IMR-90 (cell line): Measurements from ENCODE around the gene SPATA2L. TPM values are rescaled to one million over a fixed set of nuclear protein-coding genes. Genes with fewer than 3 reads are reported as not detected.

Experiments
- ATAC-seq: fragments of 200-7000 bp; cut with Tn5 transposase; 2 replicates; pipeline ENCODE4 v1.9.1; 2020; ENCODE audit warnings: low read depth, mild to moderate bottlenecking, moderate library complexity
- BruUV-seq: library from RNA; stranded (reverse); fragments of 400-500 nt; replicated peaks from 2 replicates; lab custom pipeline; 2021; lab: Mats Ljungman, UMichigan
- CTCF ChIA-PET: fragments of 300-600 bp; formaldehyde crosslinking; extraction: SDS; loops from one replicate; lab custom pipeline; 2021; ENCODE audit warnings: antibody characterized with exemption; lab: Yijun Ruan, JAX
- POLR2A ChIA-PET: fragments of 300-600 bp; sonication (Branson Sonifier 250); formaldehyde crosslinking; loops from one replicate; lab custom pipeline; 2022; ENCODE audit warnings: antibody characterized with exemption; ENCODE audit not compliant: unreplicated experiment; lab: Charles Lee
- DNase-seq: peaks from one replicate; pipeline ENCODE4 v3.0.0; 2013
- H2AFZ ChIP-seq: replicated peaks from 2 replicates; pipeline ENCODE3; 2013; ENCODE audit warnings: low read length, mild to moderate bottlenecking; ENCODE audit not compliant: poor library complexity
- H2AK5ac ChIP-seq: 2 replicates; pipeline ENCODE4 v1.6.1; 2013; ENCODE audit warnings: low read depth, low read length, inconsistent platforms
- H2AK9ac ChIP-seq: replicated peaks from 2 replicates; pipeline ENCODE3; 2013; ENCODE audit warnings: mild to moderate bottlenecking, low read depth, low read length, moderate library complexity; ENCODE audit not compliant: poor library complexity
- H2BK120ac ChIP-seq: 2 replicates; pipeline ENCODE4 v1.6.1; 2013; ENCODE audit warnings: low read depth, low read length, inconsistent platforms
- H2BK15ac ChIP-seq: 3 replicates; pipeline ENCODE4 v1.6.1; 2013; ENCODE audit warnings: low read depth, low read length, inconsistent platforms
- H2BK20ac ChIP-seq: 2 replicates; pipeline ENCODE4 v1.6.1; 2013; ENCODE audit warnings: low read depth, mild to moderate bottlenecking, inconsistent platforms, low read length, moderate library complexity
- H2BK5ac ChIP-seq: 2 replicates; pipeline ENCODE4 v1.6.1; 2013; ENCODE audit warnings: mild to moderate bottlenecking, low read depth, low read length, inconsistent platforms; ENCODE audit not compliant: poor library complexity, severe bottlenecking
- H3K14ac ChIP-seq: replicated peaks from 2 replicates; pipeline ENCODE4 v1.6.1; 2013; ENCODE audit warnings: low read depth, low read length, inconsistent platforms
- H3K18ac ChIP-seq: 2 replicates; pipeline ENCODE4 v1.6.1; 2013; ENCODE audit warnings: low read depth, low read length, control low read depth
- H3K23ac ChIP-seq: 2 replicates; pipeline ENCODE4 v1.6.1; 2013; ENCODE audit warnings: low read depth, low read length, inconsistent platforms
- H3K27ac ChIP-seq: 2 replicates; pipeline ENCODE4 v1.5.1; 2013; ENCODE audit warnings: mild to moderate bottlenecking, control low read depth, low read length; ENCODE audit not compliant: insufficient read depth
- H3K27me3 ChIP-seq: 2 replicates; pipeline ENCODE4 v1.6.1; 2013; ENCODE audit warnings: low read length; ENCODE audit not compliant: control insufficient read depth, insufficient read depth
- H3K36me3 ChIP-seq: 2 replicates; pipeline ENCODE4 v1.6.1; 2013; ENCODE audit warnings: low read length, mixed read lengths; ENCODE audit not compliant: control insufficient read depth, insufficient read depth
- H3K4ac ChIP-seq: 2 replicates; pipeline ENCODE4 v1.6.1; 2013; ENCODE audit warnings: low read depth, low read length, inconsistent platforms
- H3K4me1 ChIP-seq: 2 replicates; pipeline ENCODE4 v1.6.1; 2013; ENCODE audit warnings: low read length, mixed read lengths; ENCODE audit not compliant: control insufficient read depth, insufficient read depth
- H3K4me2 ChIP-seq: 2 replicates; pipeline ENCODE4 v1.6.1; 2013; ENCODE audit warnings: low read depth, mild to moderate bottlenecking, control low read depth, low read length, moderate library complexity
- H3K4me3 ChIP-seq: 2 replicates; pipeline ENCODE4 v1.5.1; 2013; ENCODE audit warnings: low read depth, mild to moderate bottlenecking, control low read depth, low read length, moderate library complexity; ENCODE audit not compliant: insufficient read depth
- H3K56ac ChIP-seq: 2 replicates; pipeline ENCODE4 v1.6.1; 2013; ENCODE audit warnings: low read length, inconsistent platforms; ENCODE audit not compliant: insufficient read depth; ENCODE audit errors: extremely low read depth
- H3K79me1 ChIP-seq, 2 experiments: 2 replicates each; pipeline ENCODE4 v1.6.1; 2013; ENCODE audit warnings: low read length in 2 of 2, inconsistent platforms in 1 of 2, low read depth in 1 of 2
- H3K9ac ChIP-seq: 2 replicates; pipeline ENCODE4 v1.6.1; 2013; ENCODE audit warnings: low read depth, low read length, control low read depth
- H3K9me1 ChIP-seq: 2 replicates; pipeline ENCODE4 v1.6.1; 2013; ENCODE audit warnings: low read length, inconsistent platforms; ENCODE audit not compliant: insufficient read depth
- H3K9me3 ChIP-seq: 2 replicates; pipeline ENCODE4 v1.6.1; 2013; ENCODE audit warnings: low read length; ENCODE audit not compliant: control insufficient read depth, insufficient read depth
- H4K20me1 ChIP-seq: 2 replicates; pipeline ENCODE4 v1.6.1; 2013; ENCODE audit warnings: low read length, inconsistent platforms; ENCODE audit not compliant: insufficient read depth
- H4K5ac ChIP-seq: 2 replicates; pipeline ENCODE4 v1.6.1; 2013; ENCODE audit warnings: mild to moderate bottlenecking, low read depth, low read length, control low read depth
- H4K8ac ChIP-seq, 2 experiments: 2 replicates each; pipeline ENCODE4 v1.6.1; 2013; ENCODE audit warnings: low read depth in 2 of 2, low read length in 2 of 2, control low read depth in 1 of 2, inconsistent platforms in 1 of 2
- H4K91ac ChIP-seq: 2 replicates; pipeline ENCODE4 v1.6.1; 2013; ENCODE audit warnings: low read depth, low read length, inconsistent platforms; ENCODE audit not compliant: insufficient read depth
- BHLHE40 ChIP-seq: fragments of 150-350 bp; IDR thresholded peaks from 2 replicates; pipeline ENCODE4 v1.6.1; 2016; ENCODE audit warnings: mild to moderate bottlenecking, low read depth, low read length
- CEBPB ChIP-seq: IDR thresholded peaks from 2 replicates; pipeline ENCODE4 v1.6.1; 2012; ENCODE audit warnings: low read depth, low read length, improper control_type of control experiment
- CHD1 ChIP-seq: IDR thresholded peaks from 2 replicates; pipeline ENCODE4 v1.6.1; 2012; ENCODE audit warnings: low read depth, low read length, improper control_type of control experiment
- FOS ChIP-seq: fragments of 150-350 bp; IDR thresholded peaks from 2 replicates; pipeline ENCODE4 v1.6.1; 2016; ENCODE audit warnings: low read depth, low read length
- MAFK ChIP-seq: IDR thresholded peaks from 2 replicates; pipeline ENCODE4 v1.6.1; 2012; ENCODE audit warnings: low read depth, low read length, improper control_type of control experiment
- MAZ ChIP-seq: IDR thresholded peaks from 2 replicates; pipeline ENCODE4 v1.6.1; 2012; ENCODE audit warnings: low read depth, mild to moderate bottlenecking, low read length, improper control_type of control experiment, moderate library complexity, borderline replicate concordance
- MXI1 ChIP-seq: IDR thresholded peaks from 2 replicates; pipeline ENCODE4 v1.6.1; 2012; ENCODE audit warnings: low read depth, mild to moderate bottlenecking, low read length, moderate library complexity, borderline replicate concordance
- NFE2L2 ChIP-seq: fragments of 150-350 bp; IDR thresholded peaks from 2 replicates; pipeline ENCODE4 v1.6.1; 2016; ENCODE audit warnings: low read depth, mild to moderate bottlenecking, low read length
- POLR2A ChIP-seq: IDR thresholded peaks from 2 replicates; pipeline ENCODE4 v1.6.1; 2012; ENCODE audit warnings: mild to moderate bottlenecking, low read depth, low read length
- RAD21 ChIP-seq: IDR thresholded peaks from 2 replicates; pipeline ENCODE4 v1.6.1; 2012; ENCODE audit warnings: low read length, improper control_type of control experiment
- RCOR1 ChIP-seq: IDR thresholded peaks from 2 replicates; pipeline ENCODE4 v1.6.1; 2012; ENCODE audit warnings: mild to moderate bottlenecking, low read length, improper control_type of control experiment; ENCODE audit not compliant: insufficient replicate concordance
- RFX5 ChIP-seq: IDR thresholded peaks from 2 replicates; pipeline ENCODE4 v1.8.0; 2012; ENCODE audit warnings: low read depth, mild to moderate bottlenecking, low read length, moderate library complexity
- SMC3 ChIP-seq: fragments of 150-350 bp; IDR thresholded peaks from 2 replicates; pipeline ENCODE4 v1.6.1; 2016; ENCODE audit warnings: low read depth, mild to moderate bottlenecking, antibody characterized with exemption, low read length, moderate library complexity
- WGBS, 2 experiments: methylation state at CpG; one replicate each; pipeline versions ENCODE4 v1.1.5 to v1.1.7; 2013; ENCODE audit warnings: missing lambda C conversion rate in 2 of 2; ENCODE audit not compliant: insufficient read length in 1 of 2; ENCODE audit errors: extremely low coverage in 2 of 2; 5-methylcytosine and 5-hydroxymethylcytosine counted together
- dilution Hi-C: fragments of 300-500 bp; cut with HindIII; formaldehyde crosslinking; loops from one replicate; pipeline ENCODE4 v1.14.3; 2018; ENCODE audit warnings: low sequenced_read_pairs; ENCODE audit not compliant: unreplicated experiment
- in situ Hi-C: fragments of 300-500 bp; cut with MboI; formaldehyde crosslinking; loops from 3 replicates; pipeline ENCODE4 v1.14.3; 2019; ENCODE audit warnings: low sequenced_read_pairs, inconsistent platforms, mixed read lengths
- intact Hi-C: fragments of 100-400 bp; cut with micrococcal nuclease; formaldehyde crosslinking; loops from 2 replicates; pipeline ENCODE4 v1.10.0; 2022
- polyA plus RNA-seq, 3 experiments: library from polyadenylated mRNA; depleted of rRNA; stranded (reverse); fragments of >200 nt; gene quantifications; 2 replicates each; pipeline ENCODE4 v1.2.3, GENCODE V29; 2012; ENCODE audit warnings: low replicate concordance in 1 of 3
- total RNA-seq: library from RNA; depleted of rRNA; stranded (reverse); fragments of >200 nt; gene quantifications from 2 replicates; pipeline ENCODE4 v1.2.3, GENCODE V29; 2012
- TF ChIP-seq, protein P1 (sequence below): conservative IDR thresholded peaks from 2 replicates; pipeline ENCODE4 v1.5.1; 2012; ENCODE audit warnings: mild to moderate bottlenecking, low read depth, low read length, improper control_type of control experiment
- TF ChIP-seq, protein P2 (sequence below): fragments of 150-350 bp; IDR thresholded peaks from 2 replicates; pipeline ENCODE4 v1.6.1; 2017; ENCODE audit warnings: mild to moderate bottlenecking, antibody characterized with exemption, low read length, low read depth

The SPATA2L gene
- total and polyA plus RNA-seq, 2 of the 4 experiments (the other 2 are of a cell fraction) = 4.8 to 6.9 TPM

DNA sequence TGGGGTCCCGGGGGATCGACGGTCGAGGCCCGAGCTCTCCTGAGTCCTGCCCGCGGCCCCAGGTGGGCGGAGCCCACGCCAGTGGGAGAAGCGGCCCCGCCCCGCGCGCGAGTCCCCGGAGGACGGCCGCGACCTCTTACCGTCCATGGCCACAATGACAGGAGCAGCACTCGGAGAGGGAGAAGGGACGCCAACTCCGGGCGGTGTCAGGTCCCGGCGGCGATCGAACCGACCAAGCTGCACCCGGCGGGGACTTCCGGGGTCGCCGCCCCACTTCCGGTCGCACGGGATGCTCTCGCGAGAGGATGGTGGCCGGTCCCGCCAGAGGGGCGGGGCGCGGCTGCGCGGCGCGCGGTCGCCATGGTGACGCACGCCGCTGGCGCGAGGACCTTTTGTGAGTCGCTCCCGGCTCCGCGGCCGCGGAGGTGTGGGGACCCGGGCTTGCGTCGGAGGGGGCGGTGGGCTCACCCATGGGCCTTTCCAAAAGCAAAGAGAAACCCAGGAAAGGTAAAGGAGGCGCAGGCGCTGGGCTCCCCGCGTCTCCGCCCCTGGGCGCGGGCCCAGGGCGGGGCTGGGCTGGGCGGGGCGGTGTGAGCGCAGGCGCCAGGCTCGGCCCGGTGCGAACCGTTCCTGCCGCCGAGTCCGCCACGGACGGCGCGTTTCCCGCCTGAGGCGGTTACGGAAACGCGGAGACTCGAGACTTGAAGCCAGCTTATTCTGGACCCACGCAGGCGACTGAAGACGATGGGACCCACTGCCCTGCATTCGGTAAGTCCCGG, 43.9 kb downstream of the SPATA2L start, which contains the start of the genes CHMP1A and SPATA33:
Gene CHMP1A (minus strand): TSS at position 267 of the 779 bp plus-strand sequence. CDS start 120 bp downstream, at position 147.
Gene SPATA33 (plus strand): TSS at position 395 of the 779 bp plus-strand sequence. CDS start 76 bp downstream, at position 471.
- ATAC-seq (peak; percentile 96), DNase-seq (peak; percentile 81)
- Histone ChIP-seq H3K27me3 (no peaks in the 10 kb centered on the region), H3K4me2 (peak within 1 kb of the TSS; percentile 99), H3K9ac (peak within 1 kb of the TSS; percentile 96), H4K8ac (peak within 1 kb of the TSS; percentile 90 to 98), H4K5ac (peak within 1 kb of the TSS; percentile 81; the same call in 1 of the 2 replicates), H3K56ac (peak within 1 kb of the TSS; percentile 78), H3K27ac (peak within 1 kb of the TSS; percentile 98), H2AK5ac (peak within 1 kb of the TSS; percentile 91), H3K18ac (no peak within 1 kb of the TSS; the same call in 1 of the 2 replicates), H3K14ac (peak within 1 kb of the TSS; percentile 98), H2BK20ac (no peak within 1 kb of the TSS), H3K4ac (peak within 1 kb of the TSS; percentile 98), H3K4me1 (peaks cover 7% of the 10 kb centered on the region), H3K79me1 (peaks cover 23 to 59% of the 10 kb centered on the region in 2 experiments), H2BK15ac (no peak within 1 kb of the TSS), H4K20me1 (peaks cover 25% of the 10 kb centered on the region), H3K36me3 (peaks cover 18% of the 10 kb centered on the region), H4K91ac (peak within 1 kb of the TSS; percentile 96; the same call in 1 of the 2 replicates), H2BK5ac (peak within 1 kb of the TSS; percentile 94), H2BK120ac (peak within 1 kb of the TSS; percentile 85; the same call in 1 of the 2 replicates), H3K4me3 (peak within 1 kb of the TSS; percentile 87), H3K9me1 (peaks cover 12% of the 10 kb centered on the region; the same call in 1 of the 2 replicates), H2AFZ (peak within 1 kb of the TSS; percentile 99), H3K23ac (peak within 1 kb of the TSS; percentile 96), H2AK9ac (peak within 1 kb of the TSS; percentile 99), H3K9me3 (no peaks in the 10 kb centered on the region)
- dilution Hi-C loops = no loop called here
- no TSS peak for BruUV-seq
- WGBS, 2 experiments = 0% methylated on average over 53 of the region's 99 CpGs; no CpG with 5 or more reads in 1 of the 2 experiments
- POLR2A ChIA-PET = interaction anchor here (0.7 kb wide), 1 partner anchor 92 kb away, joined by 6 read pairs; no protein-coding TSS in a partner anchor
- CTCF ChIA-PET = no interaction called here
- in situ Hi-C loops = no loop called here
- intact Hi-C loops = no loop called here
- TF ChIP-seq, protein P1, sequence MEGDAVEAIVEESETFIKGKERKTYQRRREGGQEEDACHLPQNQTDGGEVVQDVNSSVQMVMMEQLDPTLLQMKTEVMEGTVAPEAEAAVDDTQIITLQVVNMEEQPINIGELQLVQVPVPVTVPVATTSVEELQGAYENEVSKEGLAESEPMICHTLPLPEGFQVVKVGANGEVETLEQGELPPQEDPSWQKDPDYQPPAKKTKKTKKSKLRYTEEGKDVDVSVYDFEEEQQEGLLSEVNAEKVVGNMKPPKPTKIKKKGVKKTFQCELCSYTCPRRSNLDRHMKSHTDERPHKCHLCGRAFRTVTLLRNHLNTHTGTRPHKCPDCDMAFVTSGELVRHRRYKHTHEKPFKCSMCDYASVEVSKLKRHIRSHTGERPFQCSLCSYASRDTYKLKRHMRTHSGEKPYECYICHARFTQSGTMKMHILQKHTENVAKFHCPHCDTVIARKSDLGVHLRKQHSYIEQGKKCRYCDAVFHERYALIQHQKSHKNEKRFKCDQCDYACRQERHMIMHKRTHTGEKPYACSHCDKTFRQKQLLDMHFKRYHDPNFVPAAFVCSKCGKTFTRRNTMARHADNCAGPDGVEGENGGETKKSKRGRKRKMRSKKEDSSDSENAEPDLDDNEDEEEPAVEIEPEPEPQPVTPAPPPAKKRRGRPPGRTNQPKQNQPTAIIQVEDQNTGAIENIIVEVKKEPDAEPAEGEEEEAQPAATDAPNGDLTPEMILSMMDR = no peak
- peak; percentile 78 for TF ChIP-seq POLR2A
- no peak for TF ChIP-seq BHLHE40
- no peak for TF ChIP-seq RFX5
- no peak for TF ChIP-seq NFE2L2
- TF ChIP-seq MXI1 = peak; percentile 95
- no peak for TF ChIP-seq FOS
- no peak for TF ChIP-seq RAD21
- TF ChIP-seq CHD1 = no peak
- no peak for TF ChIP-seq MAFK
- TF ChIP-seq RCOR1 = no peak
- TF ChIP-seq MAZ = peak; percentile 85; the same call in 1 of the 2 replicates
- TF ChIP-seq CEBPB = no peak
- TF ChIP-seq SMC3 = no peak
- TF ChIP-seq, protein P2, sequence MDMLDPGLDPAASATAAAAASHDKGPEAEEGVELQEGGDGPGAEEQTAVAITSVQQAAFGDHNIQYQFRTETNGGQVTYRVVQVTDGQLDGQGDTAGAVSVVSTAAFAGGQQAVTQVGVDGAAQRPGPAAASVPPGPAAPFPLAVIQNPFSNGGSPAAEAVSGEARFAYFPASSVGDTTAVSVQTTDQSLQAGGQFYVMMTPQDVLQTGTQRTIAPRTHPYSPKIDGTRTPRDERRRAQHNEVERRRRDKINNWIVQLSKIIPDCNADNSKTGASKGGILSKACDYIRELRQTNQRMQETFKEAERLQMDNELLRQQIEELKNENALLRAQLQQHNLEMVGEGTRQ = no peak
